ENCODE measurements around the gene KIF1A.

GRCh38 chr2:240846873-240847595 lies 27.0 kb upstream of the KIF1A start:
- no peak for TF ChIP-seq EZH2 (IDR thresholded peaks at IDR 0.05)
- TF ChIP-seq, protein P1, sequence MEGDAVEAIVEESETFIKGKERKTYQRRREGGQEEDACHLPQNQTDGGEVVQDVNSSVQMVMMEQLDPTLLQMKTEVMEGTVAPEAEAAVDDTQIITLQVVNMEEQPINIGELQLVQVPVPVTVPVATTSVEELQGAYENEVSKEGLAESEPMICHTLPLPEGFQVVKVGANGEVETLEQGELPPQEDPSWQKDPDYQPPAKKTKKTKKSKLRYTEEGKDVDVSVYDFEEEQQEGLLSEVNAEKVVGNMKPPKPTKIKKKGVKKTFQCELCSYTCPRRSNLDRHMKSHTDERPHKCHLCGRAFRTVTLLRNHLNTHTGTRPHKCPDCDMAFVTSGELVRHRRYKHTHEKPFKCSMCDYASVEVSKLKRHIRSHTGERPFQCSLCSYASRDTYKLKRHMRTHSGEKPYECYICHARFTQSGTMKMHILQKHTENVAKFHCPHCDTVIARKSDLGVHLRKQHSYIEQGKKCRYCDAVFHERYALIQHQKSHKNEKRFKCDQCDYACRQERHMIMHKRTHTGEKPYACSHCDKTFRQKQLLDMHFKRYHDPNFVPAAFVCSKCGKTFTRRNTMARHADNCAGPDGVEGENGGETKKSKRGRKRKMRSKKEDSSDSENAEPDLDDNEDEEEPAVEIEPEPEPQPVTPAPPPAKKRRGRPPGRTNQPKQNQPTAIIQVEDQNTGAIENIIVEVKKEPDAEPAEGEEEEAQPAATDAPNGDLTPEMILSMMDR (IDR thresholded peaks at IDR 0.05): no peak
